Measurements from ENCODE around the gene PPP2R5E. TPM values are rescaled to one million over a fixed set of nuclear protein-coding genes. Genes with fewer than 3 reads are reported as not detected.

Gene PPP2R5E
- total RNA-seq, 1 donor from 2014 or later: 67.7 TPM

DNA sequence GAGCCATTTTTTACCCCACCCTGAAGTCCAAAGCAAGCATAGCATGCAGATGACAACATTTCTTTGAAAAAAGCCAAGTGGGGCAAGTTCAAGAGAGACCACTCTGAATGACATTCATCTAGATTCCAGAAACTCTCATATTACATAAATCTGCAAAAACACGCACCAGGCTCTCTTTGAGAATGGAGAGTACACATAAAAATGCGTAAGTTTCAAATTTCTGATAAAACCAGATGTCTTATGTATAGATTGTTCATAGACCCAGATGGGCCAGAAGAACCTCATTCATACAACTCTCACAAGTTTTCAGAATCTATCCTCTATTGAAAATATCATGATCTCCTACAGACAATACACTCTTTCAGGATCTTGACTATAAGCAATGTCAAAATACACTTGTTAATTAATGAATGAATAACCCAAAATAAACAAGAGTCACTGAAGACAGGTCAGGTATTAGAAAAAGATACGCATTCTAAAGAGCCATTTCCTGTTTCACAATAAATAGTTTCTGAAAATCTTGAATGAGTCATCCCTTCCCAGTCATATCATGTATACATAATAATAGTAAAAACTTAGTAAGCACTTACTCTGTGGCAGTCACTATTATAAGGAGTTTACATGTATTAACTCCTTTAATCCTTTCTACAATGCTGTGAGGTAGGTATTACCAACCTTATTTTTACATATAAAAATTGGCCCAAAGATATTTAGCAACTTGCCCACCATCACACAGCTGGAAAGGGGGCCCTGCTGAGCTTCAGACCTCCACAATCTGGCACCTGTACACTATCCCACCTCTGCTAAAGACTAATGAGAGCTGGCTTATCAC, 72.0 kb downstream of the PPP2R5E start:
- no peak overlapping the region for H3K27ac Mint-ChIP-seq (ENCODE audit: unreplicated experiment)
- H3K9me3 Mint-ChIP-seq (ENCODE audit: unreplicated experiment): peaks cover 2% of the 10 kb centered on the region
- H3K36me3 Mint-ChIP-seq (ENCODE audit: unreplicated experiment): no peaks in the 10 kb centered on the region
- TF ChIP-seq, protein P1, sequence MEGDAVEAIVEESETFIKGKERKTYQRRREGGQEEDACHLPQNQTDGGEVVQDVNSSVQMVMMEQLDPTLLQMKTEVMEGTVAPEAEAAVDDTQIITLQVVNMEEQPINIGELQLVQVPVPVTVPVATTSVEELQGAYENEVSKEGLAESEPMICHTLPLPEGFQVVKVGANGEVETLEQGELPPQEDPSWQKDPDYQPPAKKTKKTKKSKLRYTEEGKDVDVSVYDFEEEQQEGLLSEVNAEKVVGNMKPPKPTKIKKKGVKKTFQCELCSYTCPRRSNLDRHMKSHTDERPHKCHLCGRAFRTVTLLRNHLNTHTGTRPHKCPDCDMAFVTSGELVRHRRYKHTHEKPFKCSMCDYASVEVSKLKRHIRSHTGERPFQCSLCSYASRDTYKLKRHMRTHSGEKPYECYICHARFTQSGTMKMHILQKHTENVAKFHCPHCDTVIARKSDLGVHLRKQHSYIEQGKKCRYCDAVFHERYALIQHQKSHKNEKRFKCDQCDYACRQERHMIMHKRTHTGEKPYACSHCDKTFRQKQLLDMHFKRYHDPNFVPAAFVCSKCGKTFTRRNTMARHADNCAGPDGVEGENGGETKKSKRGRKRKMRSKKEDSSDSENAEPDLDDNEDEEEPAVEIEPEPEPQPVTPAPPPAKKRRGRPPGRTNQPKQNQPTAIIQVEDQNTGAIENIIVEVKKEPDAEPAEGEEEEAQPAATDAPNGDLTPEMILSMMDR (IDR thresholded peaks at IDR 0.05; ENCODE audit: partially characterized antibody, unreplicated experiment): no peak
- no peak overlapping the region for H3K4me3 Mint-ChIP-seq (ENCODE audit: unreplicated experiment)
- H3K27me3 Mint-ChIP-seq (ENCODE audit: unreplicated experiment): no peaks in the 10 kb centered on the region
- H3K4me1 Mint-ChIP-seq (ENCODE audit: low read depth, unreplicated experiment): peaks cover 9% of the 10 kb centered on the region
- DNase-seq: no peak

DNA sequence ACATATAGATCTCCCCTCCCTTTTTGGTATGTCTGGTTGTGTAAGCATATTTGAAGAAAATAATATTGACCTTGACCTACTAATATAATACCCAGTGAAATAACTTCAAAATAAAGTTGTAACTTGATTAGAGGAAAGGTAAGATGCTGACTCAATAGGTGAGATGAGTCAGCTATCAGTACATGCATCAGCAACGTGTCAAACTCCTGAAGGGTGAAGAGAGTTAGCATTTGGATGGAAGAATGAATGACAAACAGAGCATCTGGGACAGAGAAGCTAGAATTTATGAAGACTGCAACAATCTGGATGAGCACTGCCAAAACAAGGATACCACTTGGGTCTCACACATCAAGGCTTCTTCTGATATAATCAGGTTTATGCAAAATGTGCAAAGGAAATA, 74.9 kb downstream of the PPP2R5E start:
- no peak for DNase-seq
- H3K4me3 Mint-ChIP-seq (ENCODE audit: unreplicated experiment): no peak overlapping the region
- H3K9me3 Mint-ChIP-seq (ENCODE audit: unreplicated experiment): peaks cover 3% of the 10 kb centered on the region
- H3K36me3 Mint-ChIP-seq (ENCODE audit: unreplicated experiment): no peaks in the 10 kb centered on the region
- no peak overlapping the region for H3K27ac Mint-ChIP-seq (ENCODE audit: unreplicated experiment)
- H3K27me3 Mint-ChIP-seq (ENCODE audit: unreplicated experiment): no peaks in the 10 kb centered on the region
- H3K4me1 Mint-ChIP-seq (ENCODE audit: low read depth, unreplicated experiment): peaks cover 9% of the 10 kb centered on the region
- TF ChIP-seq, protein P1 (IDR thresholded peaks at IDR 0.05; ENCODE audit: partially characterized antibody, unreplicated experiment): no peak

DNA sequence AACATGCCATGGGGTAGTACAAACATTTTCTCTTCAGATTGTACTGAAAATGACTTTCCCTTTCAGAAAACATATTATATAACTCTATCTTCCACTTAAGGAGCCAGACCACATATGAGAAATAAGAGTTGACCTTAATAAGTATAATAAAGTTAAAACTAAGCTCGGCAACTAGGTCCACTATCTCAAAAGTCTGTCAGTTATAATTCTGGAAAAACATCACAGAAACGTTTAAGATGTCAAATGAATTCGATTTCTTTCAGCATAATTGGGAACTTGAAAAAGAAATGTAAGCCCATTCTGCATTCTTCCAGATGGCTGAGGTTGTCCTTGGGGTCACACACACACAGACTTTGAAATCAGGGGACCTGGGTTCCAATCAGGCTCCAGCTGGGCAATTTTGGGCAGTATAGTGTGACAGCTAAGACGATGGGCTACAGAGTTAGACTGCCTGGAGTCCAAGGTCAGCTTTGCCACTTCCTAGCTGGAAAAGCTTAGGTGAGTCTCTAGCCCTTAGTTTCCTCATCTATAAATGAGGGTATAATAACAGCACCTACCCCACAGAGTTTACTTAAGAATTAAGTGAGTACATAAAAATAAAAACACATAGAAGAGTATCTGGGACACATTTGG, 75.6 kb downstream of the PPP2R5E start:
- TF ChIP-seq, protein P1 (IDR thresholded peaks at IDR 0.05; ENCODE audit: partially characterized antibody, unreplicated experiment): no peak

DNA sequence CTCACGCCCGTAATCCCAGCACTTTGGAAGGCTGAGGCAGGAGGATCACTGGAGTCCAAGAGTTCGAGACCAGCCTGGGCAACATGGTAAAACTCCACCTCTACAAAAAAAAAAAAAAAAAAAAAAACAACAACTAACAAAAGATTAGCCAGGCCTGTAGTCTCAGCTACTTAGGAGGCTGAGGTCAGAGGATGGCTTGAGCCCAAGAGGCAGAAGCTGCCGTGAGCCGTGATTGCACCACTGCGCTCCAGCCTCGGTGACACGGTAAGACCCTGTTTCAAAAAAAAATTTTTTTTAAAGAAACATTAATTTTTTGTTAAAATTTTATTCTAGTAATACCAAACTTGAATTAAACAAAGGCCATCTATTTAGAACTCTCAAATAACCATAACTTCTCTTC, 77.8 kb downstream of the PPP2R5E start:
- TF ChIP-seq, protein P1 (IDR thresholded peaks at IDR 0.05; ENCODE audit: partially characterized antibody, unreplicated experiment): no peak
- H3K9me3 Mint-ChIP-seq (ENCODE audit: unreplicated experiment): peaks cover 3% of the 10 kb centered on the region
- no peak for DNase-seq
- H3K27me3 Mint-ChIP-seq (ENCODE audit: unreplicated experiment): no peaks in the 10 kb centered on the region
- no peaks in the 10 kb centered on the region for H3K36me3 Mint-ChIP-seq (ENCODE audit: unreplicated experiment)
- H3K4me1 Mint-ChIP-seq (ENCODE audit: low read depth, unreplicated experiment): peaks cover 11% of the 10 kb centered on the region
- no peak overlapping the region for H3K4me3 Mint-ChIP-seq (ENCODE audit: unreplicated experiment)
- no peak overlapping the region for H3K27ac Mint-ChIP-seq (ENCODE audit: unreplicated experiment)

More for the DNA sequence above, 75.6 kb downstream of the PPP2R5E start:
- DNase-seq: no peak
- Mint-ChIP-seq H3K36me3 (ENCODE audit: unreplicated experiment) (no peaks in the 10 kb centered on the region), H3K4me1 (ENCODE audit: low read depth, unreplicated experiment) (peaks cover 9% of the 10 kb centered on the region), H3K9me3 (ENCODE audit: unreplicated experiment) (peaks cover 3% of the 10 kb centered on the region), H3K27me3 (ENCODE audit: unreplicated experiment) (no peaks in the 10 kb centered on the region), H3K4me3 (ENCODE audit: unreplicated experiment) (no peak overlapping the region), H3K27ac (ENCODE audit: unreplicated experiment) (no peak overlapping the region)

Data from glutamatergic neuron (in vitro differentiated cells).